NCI-H146 treated with DMSO at 0.1 percent for 48 hours (cell line): Measurements from ENCODE around the gene AFAP1L1.
"Not testable (repeated sequence)": the region's sequence is repeated elsewhere in the genome, so short reads cannot be mapped to it uniquely, and the experiment has no call there.

Experiments
- DNase-seq: peaks from one replicate; lab custom pipeline; 2025; ENCODE audit not compliant: unreplicated experiment; lab: John Stamatoyannopoulos, UW

Gene AFAP1L1

DNA sequence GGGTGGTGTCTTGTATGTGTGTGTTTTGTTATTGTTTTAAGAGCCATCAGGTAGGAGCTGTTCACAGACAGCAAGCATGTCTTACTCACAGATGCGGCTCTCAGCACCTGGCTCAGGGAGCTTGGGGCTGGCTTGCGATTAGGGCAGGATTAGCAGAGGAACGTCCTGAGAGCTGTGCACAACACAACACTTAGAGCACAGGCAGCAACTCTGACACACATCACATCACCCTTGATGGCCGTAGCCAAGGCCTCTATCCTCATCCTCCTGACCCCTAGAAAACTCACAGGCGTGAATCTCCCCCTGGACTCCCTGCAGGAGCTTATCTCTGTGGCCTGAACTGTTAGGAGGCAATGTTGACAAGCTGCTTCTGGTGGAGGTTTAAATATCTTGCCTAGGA, 114.5 kb downstream of the AFAP1L1 start:
- no peak for DNase-seq

DNA sequence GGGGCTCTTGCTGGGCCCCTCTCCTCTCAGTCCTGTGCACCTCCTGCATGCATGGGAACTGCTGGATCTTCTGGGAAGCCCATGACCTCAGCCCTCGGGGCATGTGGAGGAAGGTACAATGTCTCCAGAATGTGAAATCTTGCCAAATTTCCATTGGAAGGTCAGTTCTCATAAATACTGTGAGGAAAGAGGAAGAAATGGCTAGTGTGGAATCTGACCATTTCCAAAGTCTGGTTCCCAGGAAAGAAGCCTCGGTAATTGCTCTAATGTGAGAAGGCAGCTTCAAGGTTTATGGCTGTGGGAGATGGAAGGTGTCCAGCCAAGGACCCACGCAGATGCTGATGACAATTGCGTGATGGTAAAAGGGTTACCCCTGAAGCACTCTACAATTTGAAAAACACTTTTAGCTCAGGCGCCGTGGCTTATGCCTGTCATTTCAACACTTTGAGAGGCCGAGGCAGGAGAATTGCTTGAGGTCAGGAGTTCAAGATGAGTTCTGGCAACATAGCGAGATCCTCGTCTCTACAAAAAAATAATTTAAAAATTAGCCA, 115.5 kb downstream of the AFAP1L1 start:
- DNase-seq = no peak

DNA sequence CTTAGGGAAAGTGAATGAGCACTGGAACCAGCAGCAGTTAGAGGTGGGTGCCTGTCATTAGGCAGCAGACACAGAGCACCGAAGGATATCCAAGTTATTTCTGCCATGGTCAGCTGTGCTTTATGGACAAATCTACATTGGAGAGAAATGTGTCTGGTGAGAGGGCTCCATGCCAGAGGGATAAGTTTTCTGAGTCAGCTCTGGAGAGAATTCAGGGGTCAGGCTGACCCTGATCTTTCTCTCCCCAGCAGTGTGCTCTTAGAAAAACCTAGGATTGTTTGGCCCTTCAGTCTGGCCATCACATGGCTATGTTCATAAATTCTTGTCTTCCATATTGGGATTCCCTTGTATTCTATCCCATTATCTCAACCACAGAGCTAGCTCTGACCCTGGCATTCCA, 116.3 kb downstream of the AFAP1L1 start:
- DNase-seq = no peak

DNA sequence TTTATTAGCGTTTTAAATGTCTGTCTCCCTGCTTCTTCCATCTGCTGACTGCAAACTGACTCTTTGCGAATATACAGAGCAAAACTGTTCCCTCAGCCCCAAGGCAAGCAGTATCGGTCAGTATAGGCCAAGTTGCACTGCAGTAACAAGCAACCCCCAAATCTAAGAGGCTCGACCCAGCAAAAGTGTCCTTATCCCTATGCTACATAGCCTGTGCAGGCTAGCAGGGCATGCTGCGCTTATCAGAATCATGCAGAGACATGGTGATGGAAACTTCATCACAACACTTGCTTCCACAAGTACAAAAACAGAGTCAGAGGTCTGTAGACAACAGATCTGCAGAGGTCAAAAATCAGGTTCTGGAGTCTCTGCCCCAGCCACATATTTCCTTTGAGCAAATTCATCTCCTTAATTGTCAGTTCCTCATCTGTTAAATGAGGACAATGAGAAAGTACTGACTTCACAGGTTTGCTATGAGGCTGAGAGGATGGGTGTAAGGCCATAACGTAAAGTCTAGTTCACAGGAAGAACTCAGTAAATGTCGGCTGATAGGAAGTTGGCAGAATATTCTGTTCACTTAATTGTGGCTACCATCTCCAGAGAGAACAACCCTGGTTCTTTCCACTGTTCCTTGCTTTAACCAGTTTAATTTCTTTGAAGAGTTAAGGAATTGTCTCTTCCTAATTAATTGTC, 117.0 kb downstream of the AFAP1L1 start:
- DNase-seq = no peak

DNA sequence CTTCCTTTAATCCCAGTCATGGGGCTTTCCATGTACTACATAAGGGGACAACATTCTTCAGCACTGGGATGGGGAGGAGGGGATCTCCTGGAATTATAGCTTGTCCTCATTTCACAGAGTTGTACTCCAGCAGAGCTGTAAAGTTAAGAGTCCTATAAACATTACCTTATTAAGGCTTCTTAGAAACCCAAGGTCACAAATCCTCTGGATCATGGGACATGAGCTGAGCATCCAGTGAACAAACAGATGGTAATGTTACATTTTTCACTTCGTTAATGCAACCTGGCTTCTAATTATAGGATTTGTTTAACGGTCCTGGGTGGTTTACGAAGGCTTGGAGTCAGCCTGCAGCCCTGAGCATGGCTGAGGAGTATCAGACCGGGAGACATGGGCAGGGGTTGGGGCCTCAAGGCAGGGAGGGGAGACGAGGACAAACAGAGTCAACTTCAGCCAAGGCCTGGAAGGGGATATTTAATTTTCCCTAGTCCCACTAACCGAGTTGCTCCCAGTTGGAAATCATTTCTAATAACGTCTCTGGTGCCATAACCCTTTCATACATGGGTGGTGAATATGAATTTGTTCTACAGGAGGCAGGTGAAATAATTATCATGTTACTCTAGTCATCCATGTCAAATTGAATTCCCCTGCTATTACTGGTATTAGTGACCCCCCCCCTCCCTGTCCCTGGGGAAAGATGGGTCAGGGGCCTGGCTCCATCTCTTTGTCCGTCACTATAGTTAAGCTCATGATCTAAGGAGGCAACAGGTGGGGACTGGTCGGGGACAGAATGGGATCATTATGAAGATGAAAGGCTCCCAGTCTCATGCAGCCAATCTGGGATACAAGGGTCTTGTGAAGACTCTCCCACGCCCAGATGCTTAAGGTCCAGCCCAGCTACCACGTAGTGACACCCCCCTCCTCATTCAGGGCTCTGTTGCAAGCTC, 118.2 kb downstream of the AFAP1L1 start:
- no peak for DNase-seq

DNA sequence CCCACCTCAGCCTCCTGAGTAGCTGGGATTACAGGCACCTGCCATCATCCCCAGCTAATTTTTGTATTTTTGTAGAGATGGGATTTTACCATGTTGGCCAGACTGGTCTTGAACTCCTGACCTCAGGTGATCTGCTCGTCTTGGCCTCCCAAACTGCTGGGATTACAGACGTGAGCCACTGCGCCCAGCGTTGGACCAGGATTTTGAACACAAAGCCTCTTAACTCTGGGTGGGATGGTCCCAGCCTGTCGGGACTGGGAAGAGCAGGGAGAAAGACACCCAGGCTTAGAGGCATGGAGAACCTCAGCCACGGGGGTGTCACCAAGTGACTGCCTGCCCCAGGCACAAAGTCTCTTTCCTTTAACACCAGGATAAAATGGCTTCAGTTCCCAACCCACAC, 119.4 kb downstream of the AFAP1L1 start:
- DNase-seq = not testable (repeated sequence)
